Breast epithelium (tissue), 4 donors: ENCODE measurements around the gene COL18A1. TPM values are rescaled to one million over a fixed set of nuclear protein-coding genes. Genes with fewer than 3 reads are reported as not detected.

ENCODE experiments used
- DNase-seq, 2 donors: peaks; one replicate each; pipeline ENCODE4 v3.0.0-alpha.2; 2019; ENCODE audit warnings: low spot score in 2 of 2
- H3K27ac ChIP-seq, 2 donors: fragments of 200-600 bp; sonication (generic) in 1 of 2; one replicate each; pipeline ENCODE4 v1.5.1; 2016 to 2019; ENCODE audit warnings: mild to moderate bottlenecking in 1 of 2
- H3K27me3 ChIP-seq, 2 donors: fragments of 200-600 bp; sonication (generic) in 1 of 2; one replicate each; pipeline versions ENCODE4 v1.5.1 to v1.6.0; 2017 to 2019; ENCODE audit warnings: control low read depth in 1 of 2, mild to moderate bottlenecking in 1 of 2
- H3K36me3 ChIP-seq: fragments of 200-600 bp; one replicate; pipeline ENCODE4 v1.5.1; 2019
- H3K4me1 ChIP-seq, 2 donors: fragments of 200-600 bp; sonication (generic); one replicate each; pipeline ENCODE4 v1.5.1; 2016 to 2019; ENCODE audit warnings: control low read depth in 1 of 2
- H3K4me3 ChIP-seq, 3 donors: fragments of 200-600 bp; sonication (generic); 1 replicate in 2 of 3; 2 replicates in 1 of 3; pipeline ENCODE4 v1.5.1; 2016 to 2019; ENCODE audit warnings: mild to moderate bottlenecking in 3 of 3, moderate library complexity in 2 of 3
- H3K9me3 ChIP-seq, 2 donors: fragments of 200-600 bp; sonication (generic) in 1 of 2; one replicate each; pipeline ENCODE4 v1.5.1; 2016 to 2019; ENCODE audit warnings: control low read depth in 1 of 2
- CTCF ChIP-seq, 3 donors: fragments of 450-650 bp; IDR thresholded peaks; one replicate each; pipeline ENCODE4 v1.5.1; 2016 to 2017; ENCODE audit warnings: antibody characterized with exemption in 3 of 3, mild to moderate bottlenecking in 3 of 3, moderate library complexity in 3 of 3
- POLR2A ChIP-seq: fragments of 450-650 bp; IDR thresholded peaks from one replicate; pipeline ENCODE4 v1.6.1; 2016; ENCODE audit warnings: antibody characterized with exemption, mild to moderate bottlenecking, moderate library complexity
- POLR2AphosphoS5 ChIP-seq, 3 donors: sonication (generic); formaldehyde crosslinking; IDR thresholded peaks; one replicate each; pipeline ENCODE4 v1.6.1; 2017; ENCODE audit warnings: antibody characterized with exemption in 3 of 3
- intact Hi-C: fragments of 100-400 bp; cut with DNase I; formaldehyde crosslinking; loops from one replicate; pipeline ENCODE4 v1.15.1; 2023; ENCODE audit warnings: low total_unique reads
- total RNA-seq, 3 donors: library from RNA; depleted of rRNA; stranded (reverse); fragments of >200 nt; gene quantifications; one replicate each; pipeline ENCODE4 v1.1.0, GENCODE V29; 2016

COL18A1 gene
- total RNA-seq, 3 donors from 2014 or later, result 48.3 to 62.9 (median 55.8) TPM

GRCh38 chr21:45461806-45462341, 56.9 kb downstream of the COL18A1 start:
- Histone ChIP-seq H3K9me3 (peaks cover 7 to 22% of the 10 kb centered on the region in 2 donors), H3K27me3 (no peaks in the 10 kb centered on the region), H3K4me1 (peaks cover 0 to 5% of the 10 kb centered on the region in 2 donors), H3K36me3 (no peaks in the 10 kb centered on the region), H3K27ac (no peak overlapping the region), H3K4me3 (no peak overlapping the region)
- intact Hi-C loops, result no loop called here
- no peak for DNase-seq
- TF ChIP-seq CTCF (IDR thresholded peaks at IDR 0.05), result no peak
- TF ChIP-seq POLR2AphosphoS5 (IDR thresholded peaks at IDR 0.05), result no peak
- no peak for TF ChIP-seq POLR2A

- no peaks in the 10 kb centered on the region for H3K27me3 ChIP-seq
- intact Hi-C loops, result no loop called here
- TF ChIP-seq POLR2A (no peak), POLR2AphosphoS5 (IDR thresholded peaks at IDR 0.05) (no peak)
Measured at GRCh38 chr21:45463871-45464270, 58.9 kb downstream of the COL18A1 start.

GRCh38 chr21:45464309-45464708, 59.3 kb downstream of the COL18A1 start:
- intact Hi-C loops, result no loop called here
- Histone ChIP-seq H3K4me1 (no peaks in the 10 kb centered on the region), H3K9me3 (peaks cover 7 to 22% of the 10 kb centered on the region in 2 donors), H3K4me3 (no peak overlapping the region), H3K27me3 (no peaks in the 10 kb centered on the region), H3K27ac (no peak overlapping the region), H3K36me3 (no peaks in the 10 kb centered on the region)
- TF ChIP-seq CTCF (IDR thresholded peaks at IDR 0.05), result no peak
- no peak for TF ChIP-seq POLR2AphosphoS5 (IDR thresholded peaks at IDR 0.05)
- TF ChIP-seq POLR2A, result no peak
- DNase-seq, result no peak

More at GRCh38 chr21:45463871-45464270, 58.9 kb downstream of the COL18A1 start:
- Histone ChIP-seq H3K4me1 (no peaks in the 10 kb centered on the region), H3K4me3 (no peak overlapping the region), H3K9me3 (peaks cover 7 to 22% of the 10 kb centered on the region in 2 donors), H3K27ac (no peak overlapping the region), H3K36me3 (no peaks in the 10 kb centered on the region)
- DNase-seq, result no peak

- Histone ChIP-seq H3K9me3 (peaks cover 7 to 22% of the 10 kb centered on the region in 2 donors), H3K27ac (no peak overlapping the region), H3K27me3 (no peaks in the 10 kb centered on the region), H3K36me3 (no peaks in the 10 kb centered on the region), H3K4me1 (peaks cover 4 to 6% of the 10 kb centered on the region in 2 donors), H3K4me3 (no peak overlapping the region)
- DNase-seq, result no peak
- TF ChIP-seq CTCF (IDR thresholded peaks at IDR 0.05) (no peak), POLR2A (no peak), POLR2AphosphoS5 (IDR thresholded peaks at IDR 0.05) (no peak)
- intact Hi-C loops, result no loop called here
Measured at GRCh38 chr21:45465105-45465504, 60.1 kb downstream of the COL18A1 start.

- no peak overlapping the region for H3K4me3 ChIP-seq
- intact Hi-C loops, result no loop called here
- DNase-seq, result no peak
- H3K4me1 ChIP-seq, result peaks cover 8 to 10% of the 10 kb centered on the region in 2 donors
- no peaks in the 10 kb centered on the region for H3K27me3 ChIP-seq
- peaks cover 7 to 22% of the 10 kb centered on the region in 2 donors for H3K9me3 ChIP-seq
- no peak overlapping the region for H3K27ac ChIP-seq
- no peaks in the 10 kb centered on the region for H3K36me3 ChIP-seq
- TF ChIP-seq POLR2A (no peak), POLR2AphosphoS5 (IDR thresholded peaks at IDR 0.05) (no peak), CTCF (IDR thresholded peaks at IDR 0.05) (no peak)
Measured at GRCh38 chr21:45465611-45466329, 60.8 kb downstream of the COL18A1 start.
